ENCODE measurements around the gene MTX1.

MTX1 gene

DNA sequence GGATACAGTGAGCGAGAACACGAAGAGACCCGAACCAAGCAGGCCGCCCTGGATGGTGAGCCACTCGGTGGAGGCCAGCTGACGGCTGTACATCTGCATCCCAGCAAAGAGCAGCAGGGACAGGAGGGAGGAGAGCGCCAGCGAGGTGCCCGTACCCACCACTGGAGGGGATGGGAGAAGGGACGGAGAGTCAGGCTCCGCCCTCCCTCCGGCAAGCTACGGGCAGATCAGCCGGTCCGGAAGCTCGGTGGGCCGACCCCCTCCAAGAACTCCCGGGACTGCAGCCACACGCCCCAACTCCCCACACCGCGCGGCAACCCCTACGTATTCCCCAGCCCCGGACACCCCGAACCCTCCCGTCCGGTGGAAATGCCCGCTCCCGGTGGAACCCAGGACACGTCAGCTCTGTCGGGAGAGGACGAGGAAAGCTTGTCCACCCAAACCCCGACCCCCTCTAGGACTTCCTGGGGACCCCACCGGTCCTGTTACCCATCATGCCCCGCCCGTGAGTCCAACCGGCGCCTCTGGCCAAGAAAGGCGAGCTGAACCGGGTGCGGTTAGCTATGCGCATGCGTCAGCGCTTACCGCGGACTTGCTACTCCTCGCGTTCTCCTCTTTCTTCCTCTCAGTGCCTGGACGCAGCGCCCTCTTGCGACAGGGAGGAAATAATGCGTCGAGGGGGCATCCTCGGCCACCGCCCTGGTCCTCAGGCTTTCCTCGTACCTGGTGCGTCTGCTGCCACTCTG lies 35.6 kb upstream of the MTX1 start, which contains the start of gene KRTCAP2:
KRTCAP2 (minus strand) TSS at position 573 of the 746 bp plus-strand sequence; CDS start at position 493, 80 bp downstream.
- peaks cover 2% of the 10 kb centered on the region for H3K4me1 ChIP-seq (ENCODE audit: control insufficient read depth, low read depth, low read length)
- no peak within 1 kb of the TSS for H4K5ac ChIP-seq (ENCODE audit: low read length)
- H2AK5ac ChIP-seq (ENCODE audit: low read length): peak within 1 kb of the TSS; percentile 11
- peak within 1 kb of the TSS; percentile 8 for H3K18ac ChIP-seq (ENCODE audit: low read length)
- H3K79me2 ChIP-seq (ENCODE audit: control insufficient read depth, insufficient read depth, low read length): peaks cover 2% of the 10 kb centered on the region
- peak within 1 kb of the TSS; percentile 92 for H3K56ac ChIP-seq (ENCODE audit: low read length)
- peak within 1 kb of the TSS; percentile 65 for H3K27ac ChIP-seq (ENCODE audit: low read depth, low read length)
- H3K36me3 ChIP-seq (ENCODE audit: control insufficient read depth, insufficient read depth, low read length): peaks cover 5% of the 10 kb centered on the region
- no peaks in the 10 kb centered on the region for H3K27me3 ChIP-seq (ENCODE audit: insufficient read depth, low read length, poor library complexity)
- H3K4me2 ChIP-seq (ENCODE audit: low read length): peak within 1 kb of the TSS; percentile 97
- peak within 1 kb of the TSS; percentile 74 for H2BK5ac ChIP-seq (ENCODE audit: low read length)
- no peak within 1 kb of the TSS for H2BK15ac ChIP-seq (replicated peaks; ENCODE audit: low read depth)
- peak within 1 kb of the TSS; percentile 92 for H3K4me3 ChIP-seq (ENCODE audit: low read length)
- peak within 1 kb of the TSS; percentile 87 for H3K23ac ChIP-seq (ENCODE audit: low read length)
- no peak within 1 kb of the TSS for H4K8ac ChIP-seq (ENCODE audit: low read depth, low read length)
- H3K79me1 ChIP-seq (ENCODE audit: low read length): no peaks in the 10 kb centered on the region
- peak within 1 kb of the TSS; percentile 98 for H3K9ac ChIP-seq (ENCODE audit: low read length)
- DNase-seq: peak; percentile 98
- WGBS (ENCODE audit: extremely low coverage, insufficient coverage, low lambda C conversion rate): no CpG with 5 or more reads among the region's 57 CpGs
- no peak within 1 kb of the TSS for H2BK120ac ChIP-seq (ENCODE audit: low read depth, low read length)
- peak within 1 kb of the TSS; percentile 57 for H3K4ac ChIP-seq (ENCODE audit: low read depth, low read length)

DNA sequence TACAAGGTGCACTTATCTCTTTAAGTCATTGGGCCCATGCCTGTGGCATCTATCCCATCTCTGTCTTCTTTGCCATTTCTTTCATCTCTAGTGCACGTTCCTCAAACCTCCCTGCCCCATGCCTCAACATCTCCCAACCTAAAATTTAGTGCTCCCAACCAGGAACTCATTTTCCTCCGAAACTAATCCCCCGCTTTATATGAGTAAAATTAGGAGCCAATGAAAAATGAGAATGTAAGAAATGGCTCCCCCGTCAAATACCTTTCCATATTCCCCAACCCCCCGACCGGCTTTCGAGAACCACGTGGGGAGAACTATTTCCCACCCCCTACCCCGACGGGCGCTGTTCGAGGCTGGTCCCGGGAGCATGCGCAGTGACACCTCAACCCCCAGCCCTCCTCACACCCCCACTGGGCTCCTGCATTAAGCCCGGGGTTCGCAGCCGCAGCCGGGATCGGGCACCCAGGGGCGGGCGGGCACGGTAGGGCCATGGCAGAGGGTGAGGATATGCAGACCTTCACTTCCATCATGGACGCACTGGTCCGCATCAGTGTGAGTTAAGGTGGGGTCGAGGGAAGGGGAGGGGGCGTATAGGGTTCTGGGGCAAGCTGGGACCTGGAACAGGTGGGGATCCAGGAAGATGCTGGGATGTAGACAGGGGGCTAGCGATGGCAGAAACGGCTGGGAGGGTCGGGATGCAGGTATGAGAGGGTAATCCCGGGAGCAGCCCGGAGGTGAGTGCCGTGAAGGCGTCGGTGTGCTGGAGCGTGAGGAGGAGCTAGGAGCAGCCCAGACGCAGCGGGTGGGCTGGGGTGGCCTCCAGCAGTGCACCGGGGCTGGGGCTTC lies 34.8 kb upstream of the MTX1 start, which contains the start of gene TRIM46:
TRIM46 (plus strand) TSS at position 372 of the 846 bp plus-strand sequence; CDS start at position 490, 118 bp downstream.
- peak within 1 kb of the TSS; percentile 8 for H3K18ac ChIP-seq (ENCODE audit: low read length)
- H4K5ac ChIP-seq (ENCODE audit: low read length): no peak within 1 kb of the TSS
- peak within 1 kb of the TSS; percentile 97 for H3K4me2 ChIP-seq (ENCODE audit: low read length)
- no peak within 1 kb of the TSS for H4K8ac ChIP-seq (ENCODE audit: low read depth, low read length)
- WGBS (ENCODE audit: extremely low coverage, insufficient coverage, low lambda C conversion rate): no CpG with 5 or more reads among the region's 38 CpGs
- peak within 1 kb of the TSS; percentile 98 for H3K9ac ChIP-seq (ENCODE audit: low read length)
- H3K56ac ChIP-seq (ENCODE audit: low read length): peak within 1 kb of the TSS; percentile 92
- H3K4me1 ChIP-seq (ENCODE audit: control insufficient read depth, low read depth, low read length): peaks cover 2% of the 10 kb centered on the region
- H3K23ac ChIP-seq (ENCODE audit: low read length): peak within 1 kb of the TSS; percentile 87
- peak within 1 kb of the TSS; percentile 65 for H3K27ac ChIP-seq (ENCODE audit: low read depth, low read length)
- DNase-seq: peak; percentile 69
- H3K79me2 ChIP-seq (ENCODE audit: control insufficient read depth, insufficient read depth, low read length): peaks cover 2% of the 10 kb centered on the region
- no peaks in the 10 kb centered on the region for H3K27me3 ChIP-seq (ENCODE audit: insufficient read depth, low read length, poor library complexity)
- no peaks in the 10 kb centered on the region for H3K79me1 ChIP-seq (ENCODE audit: low read length)
- H2AK5ac ChIP-seq (ENCODE audit: low read length): peak within 1 kb of the TSS; percentile 11
- H3K36me3 ChIP-seq (ENCODE audit: control insufficient read depth, insufficient read depth, low read length): peaks cover 5% of the 10 kb centered on the region
- no peak within 1 kb of the TSS for H2BK120ac ChIP-seq (ENCODE audit: low read depth, low read length)
- peak within 1 kb of the TSS; percentile 57 for H3K4ac ChIP-seq (ENCODE audit: low read depth, low read length)
- H2BK15ac ChIP-seq (replicated peaks; ENCODE audit: low read depth): no peak within 1 kb of the TSS
- peak within 1 kb of the TSS; percentile 74 for H2BK5ac ChIP-seq (ENCODE audit: low read length)
- peak within 1 kb of the TSS; percentile 92 for H3K4me3 ChIP-seq (ENCODE audit: low read length)

DNA sequence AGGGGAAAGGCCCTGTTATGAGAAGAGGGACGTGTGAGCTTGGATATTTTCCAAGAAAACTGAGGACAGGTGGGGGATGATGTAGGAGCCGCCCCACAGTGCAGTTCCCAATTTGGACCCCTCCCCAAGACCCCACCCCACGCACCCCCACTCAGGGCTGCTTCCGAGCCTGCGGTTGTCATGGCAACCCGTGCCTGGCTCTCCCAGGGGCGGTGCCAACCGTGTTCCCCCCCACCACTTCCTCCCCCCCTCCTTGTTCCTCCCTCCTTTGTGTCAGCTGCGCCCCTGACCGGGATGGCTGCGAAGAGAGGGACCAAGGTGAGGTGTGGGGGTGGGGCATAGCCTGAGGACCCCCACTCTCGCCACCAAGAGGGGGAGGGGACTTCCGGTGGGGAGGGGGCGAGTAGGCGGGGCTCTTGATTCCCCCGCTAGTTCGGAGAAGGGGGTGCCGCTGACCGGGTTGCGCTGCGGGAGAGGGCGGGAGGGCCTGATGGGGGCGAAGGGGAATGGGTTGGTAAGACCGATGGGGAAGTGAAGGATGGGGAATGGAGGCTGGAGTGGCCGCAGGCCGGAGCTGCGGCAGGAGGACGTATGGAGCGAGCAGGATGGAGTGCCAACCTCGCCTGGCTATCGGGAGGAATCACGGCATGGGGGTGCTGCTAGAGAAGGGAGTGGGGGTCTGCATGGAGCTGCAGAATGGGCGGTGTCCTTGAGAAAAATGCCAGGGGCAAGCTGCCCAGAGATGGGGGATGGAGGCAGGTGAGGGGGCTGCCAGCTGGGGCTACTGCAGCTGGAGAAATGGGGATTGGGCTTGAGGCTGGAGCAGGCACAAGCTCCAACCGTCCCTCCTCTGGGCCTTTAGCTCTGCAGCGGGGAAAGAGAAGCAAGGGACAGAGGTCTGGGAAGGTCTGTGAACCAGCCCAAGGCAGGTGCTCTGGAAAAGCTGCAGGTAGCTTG lies 33.9 kb upstream of the MTX1 start:
- peaks cover 5% of the 10 kb centered on the region for H3K36me3 ChIP-seq (ENCODE audit: control insufficient read depth, insufficient read depth, low read length)
- no peak overlapping the region for H3K23ac ChIP-seq (ENCODE audit: low read length)
- H3K9ac ChIP-seq (ENCODE audit: low read length): peak overlapping the region; percentile 70
- H3K27me3 ChIP-seq (ENCODE audit: insufficient read depth, low read length, poor library complexity): no peaks in the 10 kb centered on the region
- H2BK15ac ChIP-seq (replicated peaks; ENCODE audit: low read depth): no peak overlapping the region
- no peak overlapping the region for H4K8ac ChIP-seq (ENCODE audit: low read depth, low read length)
- WGBS (ENCODE audit: extremely low coverage, insufficient coverage, low lambda C conversion rate): no CpG with 5 or more reads among the region's 35 CpGs
- no peaks in the 10 kb centered on the region for H3K79me1 ChIP-seq (ENCODE audit: low read length)
- peak overlapping the region; percentile 49 for H3K4ac ChIP-seq (ENCODE audit: low read depth, low read length)
- no peak overlapping the region for H3K18ac ChIP-seq (ENCODE audit: low read length)
- no peak overlapping the region for H2BK120ac ChIP-seq (ENCODE audit: low read depth, low read length)
- peak overlapping the region; percentile 73 for H2AK5ac ChIP-seq (ENCODE audit: low read length)
- no peak overlapping the region for H2BK5ac ChIP-seq (ENCODE audit: low read length)
- peaks cover 2% of the 10 kb centered on the region for H3K4me1 ChIP-seq (ENCODE audit: control insufficient read depth, low read depth, low read length)
- H3K4me3 ChIP-seq (ENCODE audit: low read length): peak overlapping the region; percentile 65
- DNase-seq: peak; percentile 47
- no peak overlapping the region for H3K27ac ChIP-seq (ENCODE audit: low read depth, low read length)
- H3K4me2 ChIP-seq (ENCODE audit: low read length): peak overlapping the region; percentile 97
- peaks cover 2% of the 10 kb centered on the region for H3K79me2 ChIP-seq (ENCODE audit: control insufficient read depth, insufficient read depth, low read length)
- peak overlapping the region; percentile 92 for H3K56ac ChIP-seq (ENCODE audit: low read length)
- no peak overlapping the region for H4K5ac ChIP-seq (ENCODE audit: low read length)

DNA sequence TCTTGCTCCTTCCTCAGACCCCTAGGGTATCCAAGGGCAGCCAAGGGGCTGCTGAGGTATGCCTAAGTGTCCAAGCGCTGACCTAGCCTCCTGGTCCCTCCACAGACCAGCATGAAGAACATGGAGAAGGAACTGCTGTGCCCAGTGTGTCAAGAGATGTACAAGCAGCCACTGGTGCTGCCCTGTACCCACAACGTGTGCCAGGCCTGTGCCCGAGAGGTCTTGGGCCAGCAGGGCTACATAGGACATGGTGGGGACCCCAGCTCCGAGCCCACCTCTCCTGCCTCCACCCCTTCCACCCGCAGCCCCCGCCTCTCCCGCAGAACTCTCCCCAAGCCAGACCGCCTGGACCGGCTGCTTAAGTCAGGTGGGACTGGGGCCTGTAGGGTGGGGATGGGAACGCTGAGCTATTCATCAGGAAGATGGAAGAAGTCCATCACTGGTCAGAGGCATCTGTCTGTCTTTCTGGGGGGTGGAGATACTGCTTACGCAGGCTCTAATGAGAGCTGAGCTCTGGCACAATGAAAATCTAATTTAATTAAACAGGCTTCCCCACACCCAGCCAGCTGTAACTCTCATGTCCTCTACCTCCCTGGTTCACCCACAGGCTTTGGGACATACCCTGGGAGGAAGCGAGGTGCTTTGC lies 33.1 kb upstream of the MTX1 start:
- peak overlapping the region; percentile 27 for H3K56ac ChIP-seq (ENCODE audit: low read length)
- H4K5ac ChIP-seq (ENCODE audit: low read length): no peak overlapping the region
- H2BK120ac ChIP-seq (ENCODE audit: low read depth, low read length): no peak overlapping the region
- H2BK5ac ChIP-seq (ENCODE audit: low read length): no peak overlapping the region
- peaks cover 2% of the 10 kb centered on the region for H3K79me2 ChIP-seq (ENCODE audit: control insufficient read depth, insufficient read depth, low read length)
- H3K4ac ChIP-seq (ENCODE audit: low read depth, low read length): no peak overlapping the region
- DNase-seq: no peak
- no peak overlapping the region for H3K18ac ChIP-seq (ENCODE audit: low read length)
- H3K27me3 ChIP-seq (ENCODE audit: insufficient read depth, low read length, poor library complexity): no peaks in the 10 kb centered on the region
- H3K27ac ChIP-seq (ENCODE audit: low read depth, low read length): no peak overlapping the region
- no peak overlapping the region for H2BK15ac ChIP-seq (replicated peaks; ENCODE audit: low read depth)
- no CpG with 5 or more reads among the region's 12 CpGs for WGBS (ENCODE audit: extremely low coverage, insufficient coverage, low lambda C conversion rate)
- no peak overlapping the region for H3K4me3 ChIP-seq (ENCODE audit: low read length)
- no peak overlapping the region for H3K4me2 ChIP-seq (ENCODE audit: low read length)
- H4K8ac ChIP-seq (ENCODE audit: low read depth, low read length): no peak overlapping the region
- peaks cover 3% of the 10 kb centered on the region for H3K36me3 ChIP-seq (ENCODE audit: control insufficient read depth, insufficient read depth, low read length)
- peaks cover 2% of the 10 kb centered on the region for H3K4me1 ChIP-seq (ENCODE audit: control insufficient read depth, low read depth, low read length)
- H2AK5ac ChIP-seq (ENCODE audit: low read length): no peak overlapping the region
- H3K9ac ChIP-seq (ENCODE audit: low read length): no peak overlapping the region
- no peaks in the 10 kb centered on the region for H3K79me1 ChIP-seq (ENCODE audit: low read length)
- H3K23ac ChIP-seq (ENCODE audit: low read length): no peak overlapping the region

DNA sequence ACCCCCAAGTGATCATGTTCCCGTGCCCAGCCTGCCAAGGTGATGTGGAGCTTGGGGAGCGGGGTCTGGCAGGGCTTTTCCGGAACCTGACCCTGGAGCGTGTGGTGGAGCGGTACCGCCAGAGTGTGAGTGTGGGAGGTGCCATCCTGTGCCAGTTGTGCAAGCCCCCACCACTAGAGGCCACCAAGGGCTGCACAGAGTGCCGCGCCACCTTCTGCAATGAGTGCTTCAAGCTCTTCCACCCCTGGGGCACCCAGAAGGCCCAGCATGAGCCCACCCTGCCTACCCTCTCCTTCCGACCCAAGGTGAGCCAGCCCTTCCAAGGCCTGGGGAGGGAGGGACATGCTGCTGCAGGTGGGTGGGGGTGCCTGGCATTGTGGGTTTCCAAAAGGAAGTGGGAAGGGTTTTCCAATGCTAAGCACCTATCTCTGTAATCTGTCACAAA lies 32.5 kb upstream of the MTX1 start:
- Histone ChIP-seq H2AK5ac (ENCODE audit: low read length) (no peak overlapping the region), H4K5ac (ENCODE audit: low read length) (no peak overlapping the region), H2BK120ac (ENCODE audit: low read depth, low read length) (no peak overlapping the region), H3K27ac (ENCODE audit: low read depth, low read length) (no peak overlapping the region), H3K36me3 (ENCODE audit: control insufficient read depth, insufficient read depth, low read length) (peaks cover 3% of the 10 kb centered on the region), H3K4me3 (ENCODE audit: low read length) (no peak overlapping the region), H3K56ac (ENCODE audit: low read length) (no peak overlapping the region), H3K27me3 (ENCODE audit: insufficient read depth, low read length, poor library complexity) (no peaks in the 10 kb centered on the region), H3K4me2 (ENCODE audit: low read length) (no peak overlapping the region), H2BK15ac (replicated peaks; ENCODE audit: low read depth) (no peak overlapping the region), H3K4ac (ENCODE audit: low read depth, low read length) (no peak overlapping the region), H3K79me1 (ENCODE audit: low read length) (no peaks in the 10 kb centered on the region), H3K4me1 (ENCODE audit: control insufficient read depth, low read depth, low read length) (peaks cover 2% of the 10 kb centered on the region), H3K23ac (ENCODE audit: low read length) (no peak overlapping the region), H3K9ac (ENCODE audit: low read length) (no peak overlapping the region), H4K8ac (ENCODE audit: low read depth, low read length) (no peak overlapping the region), H3K18ac (ENCODE audit: low read length) (no peak overlapping the region), H2BK5ac (ENCODE audit: low read length) (no peak overlapping the region), H3K79me2 (ENCODE audit: control insufficient read depth, insufficient read depth, low read length) (peaks cover 2% of the 10 kb centered on the region)
- no CpG with 5 or more reads among the region's 9 CpGs for WGBS (ENCODE audit: extremely low coverage, insufficient coverage, low lambda C conversion rate)
- no peak for DNase-seq

Measured in mesendoderm (in vitro differentiated cells).